KBM-7 (cell line): Measurements from ENCODE around the gene CAPN6.

Source experiments
- DNase-seq: peaks from one replicate; pipeline ENCODE4 v3.0.0-alpha.2; 2015
- in situ Hi-C: fragments of 300-500 bp; cut with MboI; formaldehyde crosslinking; loops from 2 replicates; pipeline ENCODE4 v1.14.3; 2020; ENCODE audit warnings: low sequenced_read_pairs, low pct_unique_long_range_greater_than_20kb, mixed read lengths

CAPN6 gene

DNA sequence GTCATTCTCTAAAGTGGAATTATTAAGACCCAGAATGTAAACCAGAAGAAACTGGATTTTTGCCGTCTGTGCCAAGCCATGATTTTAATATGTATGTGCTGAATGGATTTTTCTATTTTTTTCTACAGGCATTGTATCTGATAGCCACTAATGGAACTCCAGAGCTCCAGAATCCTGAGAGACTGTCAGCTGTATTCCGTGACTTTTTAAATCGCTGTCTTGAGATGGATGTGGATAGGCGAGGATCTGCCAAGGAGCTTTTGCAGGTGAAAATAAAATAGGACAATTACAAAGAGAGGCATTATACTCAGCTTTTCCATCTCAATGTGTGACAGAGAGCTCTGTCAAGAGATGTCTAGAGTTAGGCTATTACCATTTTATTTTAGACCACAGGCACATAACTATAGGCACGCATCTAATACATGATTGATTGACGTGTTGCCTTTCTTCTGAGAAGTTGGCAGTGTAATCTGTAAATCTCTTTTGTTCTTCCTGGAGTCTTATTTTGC lies 53.9 kb downstream of the CAPN6 start:
- DNase-seq, result no peak
- in situ Hi-C loops, result no loop called here

DNA sequence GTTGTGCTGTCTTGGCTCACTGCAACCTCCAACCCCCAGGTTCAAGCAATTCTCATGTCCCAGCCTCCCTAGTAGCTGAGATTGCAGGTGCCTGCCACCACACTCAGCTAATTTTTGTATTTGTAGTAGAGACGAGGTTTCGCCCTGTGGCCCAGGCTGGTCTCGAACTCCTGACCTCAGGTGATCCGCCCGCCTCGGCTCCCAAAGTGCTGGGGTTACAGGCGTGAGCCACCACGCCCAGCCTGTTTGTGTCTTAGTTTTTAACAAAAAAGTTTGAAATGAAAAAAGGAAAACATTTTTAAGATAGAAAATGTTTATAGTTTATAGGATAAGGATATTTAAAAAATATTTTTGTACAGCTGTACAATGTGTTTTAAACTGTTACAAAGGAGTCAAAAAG lies 62.4 kb downstream of the CAPN6 start:
- in situ Hi-C loops, result no loop called here
- DNase-seq, result no peak

DNA sequence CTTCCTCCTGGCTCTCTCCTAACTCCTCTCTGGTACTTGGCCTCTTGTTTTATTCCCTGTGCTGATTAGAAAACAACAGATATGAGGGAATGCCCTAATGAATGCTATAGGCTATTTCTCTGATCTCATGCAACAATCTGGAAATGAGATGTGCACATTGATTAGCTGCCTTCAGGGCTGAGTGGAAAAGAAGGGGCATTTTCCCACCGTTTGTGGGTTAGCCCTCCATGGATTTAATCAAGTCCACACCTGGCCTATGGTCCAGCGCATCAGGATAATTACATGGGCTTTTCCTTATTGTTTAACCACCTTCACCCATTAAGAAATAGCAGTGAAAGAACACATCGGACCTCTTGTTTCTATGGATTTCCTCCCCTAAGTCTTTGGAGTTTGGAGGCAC lies 70.0 kb downstream of the CAPN6 start:
- no peak for DNase-seq
- in situ Hi-C loops, result no loop called here

DNA sequence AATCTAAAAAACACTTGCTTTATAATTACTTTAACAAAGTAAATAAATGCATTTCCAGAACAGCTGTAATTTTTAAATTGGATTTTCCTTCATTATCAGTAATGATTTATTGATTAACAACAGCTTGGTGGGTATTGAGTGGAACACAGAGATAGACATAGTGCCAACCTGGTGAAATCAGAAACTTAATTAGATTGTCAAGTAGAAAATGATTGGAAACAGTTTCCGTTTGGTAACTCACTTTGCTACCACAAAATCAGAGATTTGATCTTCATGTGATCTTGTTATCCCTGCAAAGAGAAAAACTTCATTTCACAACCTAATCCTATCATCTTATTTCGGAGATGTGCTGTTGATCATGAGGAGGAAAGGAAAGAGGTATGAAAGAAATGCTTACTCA lies 70.8 kb downstream of the CAPN6 start:
- no peak for DNase-seq
- in situ Hi-C loops, result no loop called here
